Ascending aorta (tissue), 2 donors: Measurements from ENCODE around the gene C2orf92. TPM values are rescaled to one million over a fixed set of nuclear protein-coding genes. Genes with fewer than 3 reads are reported as not detected.

Experiments used
- DNase-seq, 2 donors: peaks; one replicate each; pipeline ENCODE4 v3.0.0-alpha.2; 2019; ENCODE audit warnings: low spot score in 2 of 2
- H3K27ac ChIP-seq, 2 donors: fragments of 200-600 bp; sonication (generic); one replicate each; pipeline ENCODE4 v1.5.1; 2016 to 2017; ENCODE audit warnings: mild to moderate bottlenecking in 1 of 2
- H3K27me3 ChIP-seq: fragments of 200-600 bp; sonication (generic); one replicate; pipeline ENCODE4 v1.5.1; 2017
- H3K36me3 ChIP-seq, 2 donors: fragments of 200-600 bp; sonication (generic); one replicate each; pipeline ENCODE4 v1.5.1; 2016
- H3K4me1 ChIP-seq, 2 donors: fragments of 200-600 bp; sonication (generic); one replicate each; pipeline ENCODE4 v1.5.1; 2016 to 2017; ENCODE audit warnings: mild to moderate bottlenecking in 1 of 2
- H3K4me3 ChIP-seq, 2 donors: fragments of 200-600 bp; sonication (generic); one replicate each; pipeline ENCODE4 v1.5.1; 2016 to 2017; ENCODE audit warnings: mild to moderate bottlenecking in 1 of 2
- H3K9me3 ChIP-seq, 2 donors: fragments of 200-600 bp; sonication (generic); one replicate each; pipeline ENCODE4 v1.5.1; 2016
- intact Hi-C: fragments of 100-400 bp; cut with DNase I; formaldehyde crosslinking; loops from one replicate; pipeline ENCODE4 v1.15.1; 2023
- total RNA-seq: library from RNA; depleted of rRNA; stranded (reverse); fragments of >200 nt; gene quantifications from one replicate; pipeline ENCODE4 v1.1.0, GENCODE V29; 2016
- TF ChIP-seq, protein P1 (sequence below), 3 experiments: fragments of 200-600 bp in 2 of 3; fragments of 450-650 bp in 1 of 3; sonication (generic) in 2 of 3; IDR thresholded peaks; one replicate each; pipeline ENCODE4 v1.5.1; 2016 to 2019; ENCODE audit warnings: antibody characterized with exemption in 3 of 3, mild to moderate bottlenecking in 1 of 3, moderate library complexity in 1 of 3

The C2orf92 gene
- total RNA-seq, 1 donor from 2014 or later, result 4.6 TPM

DNA sequence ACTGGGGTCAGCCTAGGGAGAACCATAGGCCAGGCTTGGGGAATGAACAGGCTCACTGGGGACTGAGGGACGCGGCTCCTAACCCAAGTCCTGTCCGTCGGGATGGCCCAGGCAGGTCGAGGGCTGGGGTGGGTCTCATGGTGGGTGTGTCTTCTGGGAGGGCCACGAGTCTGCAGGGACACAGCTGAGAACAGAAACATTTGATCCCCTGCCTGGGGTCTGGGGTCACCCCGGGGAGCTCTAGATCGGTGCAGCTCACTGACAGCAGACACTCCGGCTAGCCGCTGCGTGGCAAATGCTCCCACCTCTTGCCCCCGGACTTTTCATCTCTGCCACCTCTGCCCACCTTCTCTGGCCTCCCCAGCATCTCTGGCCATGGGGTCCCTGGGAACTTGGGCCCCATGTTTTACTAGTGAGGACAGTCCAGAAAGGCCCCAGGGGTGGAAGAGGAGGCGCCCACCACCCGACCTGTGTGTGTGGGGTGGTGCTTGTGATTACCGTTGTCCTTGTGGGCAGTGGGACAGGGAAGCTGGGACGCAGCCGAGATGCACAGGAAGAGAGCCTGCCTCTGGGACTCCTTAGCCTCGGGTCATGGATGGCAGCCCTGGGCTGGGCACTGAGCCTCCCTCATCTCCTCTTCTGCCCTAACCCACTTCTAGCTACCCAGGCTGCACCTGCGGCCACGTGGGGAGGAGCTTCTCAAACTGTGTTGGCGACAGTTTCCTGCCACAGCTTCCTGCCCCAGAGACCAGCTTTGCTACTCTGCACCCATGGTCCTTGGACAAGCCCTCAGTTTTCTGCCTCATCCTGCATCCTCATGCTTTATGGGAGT is 48.8 kb downstream of the C2orf92 start:
- intact Hi-C loops, result no loop called here
- Histone ChIP-seq H3K4me3 (no peak overlapping the region), H3K27me3 (no peaks in the 10 kb centered on the region), H3K9me3 (no peaks in the 10 kb centered on the region), H3K27ac (no peak overlapping the region), H3K36me3 (no peaks in the 10 kb centered on the region), H3K4me1 (no peaks in the 10 kb centered on the region)
- TF ChIP-seq, protein P1, sequence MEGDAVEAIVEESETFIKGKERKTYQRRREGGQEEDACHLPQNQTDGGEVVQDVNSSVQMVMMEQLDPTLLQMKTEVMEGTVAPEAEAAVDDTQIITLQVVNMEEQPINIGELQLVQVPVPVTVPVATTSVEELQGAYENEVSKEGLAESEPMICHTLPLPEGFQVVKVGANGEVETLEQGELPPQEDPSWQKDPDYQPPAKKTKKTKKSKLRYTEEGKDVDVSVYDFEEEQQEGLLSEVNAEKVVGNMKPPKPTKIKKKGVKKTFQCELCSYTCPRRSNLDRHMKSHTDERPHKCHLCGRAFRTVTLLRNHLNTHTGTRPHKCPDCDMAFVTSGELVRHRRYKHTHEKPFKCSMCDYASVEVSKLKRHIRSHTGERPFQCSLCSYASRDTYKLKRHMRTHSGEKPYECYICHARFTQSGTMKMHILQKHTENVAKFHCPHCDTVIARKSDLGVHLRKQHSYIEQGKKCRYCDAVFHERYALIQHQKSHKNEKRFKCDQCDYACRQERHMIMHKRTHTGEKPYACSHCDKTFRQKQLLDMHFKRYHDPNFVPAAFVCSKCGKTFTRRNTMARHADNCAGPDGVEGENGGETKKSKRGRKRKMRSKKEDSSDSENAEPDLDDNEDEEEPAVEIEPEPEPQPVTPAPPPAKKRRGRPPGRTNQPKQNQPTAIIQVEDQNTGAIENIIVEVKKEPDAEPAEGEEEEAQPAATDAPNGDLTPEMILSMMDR (IDR thresholded peaks at IDR 0.05), result no peak
- DNase-seq, result no peak

DNA sequence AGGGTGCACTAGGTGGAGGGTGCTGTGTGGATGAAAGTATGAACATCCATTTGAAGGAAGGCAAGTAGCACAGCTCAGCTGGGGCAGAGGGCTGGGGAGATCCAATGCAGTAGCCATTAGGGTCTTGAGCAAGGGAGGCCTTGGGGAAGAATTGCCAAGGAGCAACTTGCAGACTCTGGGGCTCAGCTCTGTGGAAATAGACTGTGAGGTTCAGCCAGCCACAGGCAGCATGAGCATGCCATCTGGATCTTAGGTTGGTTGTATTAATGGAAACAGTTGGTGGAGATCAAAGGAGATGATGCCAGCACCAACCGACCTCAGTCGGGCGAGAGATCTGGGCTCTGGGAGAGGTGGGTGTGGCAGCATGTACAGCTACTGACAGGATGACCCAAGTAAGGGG is 49.4 kb downstream of the C2orf92 start:
- no peak overlapping the region for H3K4me3 ChIP-seq
- no peak for DNase-seq
- no peaks in the 10 kb centered on the region for H3K27me3 ChIP-seq
- intact Hi-C loops, result no loop called here
- H3K9me3 ChIP-seq, result no peaks in the 10 kb centered on the region
- no peaks in the 10 kb centered on the region for H3K36me3 ChIP-seq
- no peaks in the 10 kb centered on the region for H3K4me1 ChIP-seq
- TF ChIP-seq, protein P1 (IDR thresholded peaks at IDR 0.05), result no peak
- no peak overlapping the region for H3K27ac ChIP-seq

DNA sequence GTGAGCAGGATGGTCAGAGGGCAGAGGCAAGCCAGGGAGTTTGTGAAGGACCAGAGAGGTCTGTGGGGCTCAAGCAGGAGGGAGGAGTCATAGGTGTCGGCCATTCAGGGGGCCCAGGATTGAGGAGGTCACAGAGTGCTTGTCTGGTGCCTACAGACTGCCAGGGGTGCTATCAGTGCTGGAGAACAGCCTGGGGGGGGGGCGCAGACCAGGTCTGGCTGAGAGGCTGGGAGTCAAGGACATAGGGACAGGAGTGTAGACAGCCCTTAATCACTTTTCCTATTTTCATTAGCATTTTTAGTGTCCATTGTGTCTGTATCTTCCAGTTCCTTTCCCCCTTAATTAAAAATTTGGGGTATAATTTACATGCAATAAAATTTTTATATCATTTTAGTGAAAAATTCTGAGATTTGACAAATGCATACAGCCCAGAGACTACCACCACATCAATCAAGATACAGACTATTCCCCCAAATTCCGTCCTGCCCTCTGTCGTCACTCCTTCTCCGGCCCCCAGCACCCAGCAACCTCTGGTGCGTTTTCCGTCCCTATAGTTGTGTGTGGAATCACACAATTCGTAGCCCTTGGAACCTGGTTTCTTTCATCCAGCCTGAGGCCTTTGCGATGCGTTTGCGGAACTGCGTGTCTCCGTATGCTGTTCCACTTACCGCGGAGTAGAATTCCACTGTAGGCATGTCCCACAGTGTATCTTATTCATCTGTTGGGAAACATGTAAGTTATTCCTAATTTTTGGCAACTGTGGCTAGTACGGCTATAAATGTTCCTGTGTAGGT is 50.0 kb downstream of the C2orf92 start:
- TF ChIP-seq, protein P1 (IDR thresholded peaks at IDR 0.05), result no peak
- intact Hi-C loops, result no loop called here
- Histone ChIP-seq H3K4me1 (no peaks in the 10 kb centered on the region), H3K36me3 (no peaks in the 10 kb centered on the region), H3K9me3 (no peaks in the 10 kb centered on the region), H3K27ac (no peak overlapping the region), H3K4me3 (no peak overlapping the region), H3K27me3 (no peaks in the 10 kb centered on the region)
- no peak for DNase-seq

DNA sequence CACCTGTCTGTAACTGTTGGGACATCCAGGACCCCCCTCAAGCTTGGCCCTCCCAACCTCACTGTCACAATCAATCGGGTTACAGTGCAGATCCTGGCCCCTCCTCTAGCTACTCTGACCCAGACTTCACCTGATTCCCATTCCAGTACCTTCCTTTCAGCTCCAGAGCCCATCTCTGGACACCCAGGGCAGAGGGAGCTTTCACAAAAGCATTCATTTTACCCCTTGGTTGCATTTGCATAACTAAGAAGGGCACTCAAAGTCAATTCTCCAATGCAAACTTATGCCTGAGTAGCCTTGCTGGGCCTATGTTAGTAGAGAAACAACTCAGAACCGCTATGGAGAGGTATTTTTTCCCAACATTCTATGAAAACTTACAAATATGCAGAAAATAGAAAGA is 51.2 kb downstream of the C2orf92 start:
- H3K36me3 ChIP-seq, result no peaks in the 10 kb centered on the region
- H3K27ac ChIP-seq, result no peak overlapping the region
- intact Hi-C loops, result no loop called here
- no peaks in the 10 kb centered on the region for H3K9me3 ChIP-seq
- H3K4me1 ChIP-seq, result no peaks in the 10 kb centered on the region
- no peak overlapping the region for H3K4me3 ChIP-seq
- DNase-seq, result no peak
- TF ChIP-seq, protein P1 (IDR thresholded peaks at IDR 0.05), result no peak
- no peaks in the 10 kb centered on the region for H3K27me3 ChIP-seq

DNA sequence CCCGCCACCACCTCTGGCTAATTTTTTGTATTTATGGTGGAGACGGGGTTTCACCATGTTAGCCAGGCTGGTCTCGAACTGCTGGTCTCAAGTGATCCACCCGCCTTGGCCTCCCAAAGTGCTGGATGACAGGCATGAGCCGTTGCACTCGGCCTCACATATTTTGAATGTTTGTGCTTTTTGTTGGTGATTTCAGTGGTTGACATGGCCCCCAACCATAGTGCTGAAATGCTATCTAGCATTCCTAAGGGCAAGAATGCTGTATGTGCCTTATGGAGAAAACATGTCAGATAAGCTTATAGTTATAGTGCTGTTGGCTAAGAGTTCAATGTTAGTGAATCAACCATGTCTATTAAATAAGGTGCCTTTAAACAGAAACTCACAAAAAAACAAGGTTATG is 52.7 kb downstream of the C2orf92 start:
- no peak for DNase-seq
- H3K27me3 ChIP-seq, result no peaks in the 10 kb centered on the region
- no peaks in the 10 kb centered on the region for H3K36me3 ChIP-seq
- H3K4me3 ChIP-seq, result no peak overlapping the region
- intact Hi-C loops, result no loop called here
- no peak overlapping the region for H3K27ac ChIP-seq
- TF ChIP-seq, protein P1 (IDR thresholded peaks at IDR 0.05), result no peak
- H3K4me1 ChIP-seq, result no peaks in the 10 kb centered on the region
- no peaks in the 10 kb centered on the region for H3K9me3 ChIP-seq
